Measurements from ENCODE around the gene AP1S1. TPM values are rescaled to one million over a fixed set of nuclear protein-coding genes. Genes with fewer than 3 reads are reported as not detected.

AP1S1 gene
- polyA plus RNA-seq, 1 donor (not counting 4 experiments of a cell fraction or from before 2014, with no cell fraction given), result 279 TPM

DNA sequence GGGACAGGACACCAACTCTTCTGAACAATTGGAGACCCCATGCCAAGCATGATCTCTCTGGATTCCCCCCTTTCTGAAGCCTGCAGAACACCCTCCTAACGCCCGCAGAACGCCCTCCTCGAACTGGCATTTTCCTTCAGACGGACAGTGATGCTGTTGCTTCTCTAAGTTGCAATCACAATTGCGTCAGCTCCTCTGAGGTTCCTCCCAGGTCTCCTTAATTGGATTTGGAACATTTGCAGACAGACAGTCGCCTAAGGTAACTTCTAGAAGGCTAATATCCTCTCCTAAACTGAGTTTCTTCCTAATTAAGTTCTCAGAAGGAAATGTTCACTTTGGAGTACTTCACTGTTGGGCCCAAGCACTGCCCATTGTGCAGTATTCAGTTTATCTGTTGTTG, 47.9 kb upstream of the AP1S1 start:
- peaks cover 43% of the 10 kb centered on the region for H3K4me1 ChIP-seq (ENCODE audit: control insufficient read depth, extremely low read depth, insufficient read depth, low read length)
- no peaks in the 10 kb centered on the region for H3K79me2 ChIP-seq (ENCODE audit: control insufficient read depth, insufficient read depth, low read length)
- no peaks in the 10 kb centered on the region for H3K9me3 ChIP-seq (ENCODE audit: control insufficient read depth, low read depth, low read length)
- dilution Hi-C loops (cut with MboI; ENCODE audit: extremely low pct_ligation_motif_present, low sequenced_read_pairs), result no loop called here
- no peaks in the 10 kb centered on the region for H3K27me3 ChIP-seq (ENCODE audit: control insufficient read depth, extremely low read depth, insufficient read depth, low read length)
- H3K9ac ChIP-seq (ENCODE audit: control insufficient read depth, extremely low read depth, insufficient read depth, low read length), result no peak overlapping the region
- H3K4me2 ChIP-seq (ENCODE audit: control insufficient read depth, extremely low read depth, insufficient read depth, low read depth, low read length), result no peak overlapping the region
- no peak for TF ChIP-seq EZH2 (IDR thresholded peaks at IDR 0.05; ENCODE audit: low read length)
- TF ChIP-seq, protein P1, sequence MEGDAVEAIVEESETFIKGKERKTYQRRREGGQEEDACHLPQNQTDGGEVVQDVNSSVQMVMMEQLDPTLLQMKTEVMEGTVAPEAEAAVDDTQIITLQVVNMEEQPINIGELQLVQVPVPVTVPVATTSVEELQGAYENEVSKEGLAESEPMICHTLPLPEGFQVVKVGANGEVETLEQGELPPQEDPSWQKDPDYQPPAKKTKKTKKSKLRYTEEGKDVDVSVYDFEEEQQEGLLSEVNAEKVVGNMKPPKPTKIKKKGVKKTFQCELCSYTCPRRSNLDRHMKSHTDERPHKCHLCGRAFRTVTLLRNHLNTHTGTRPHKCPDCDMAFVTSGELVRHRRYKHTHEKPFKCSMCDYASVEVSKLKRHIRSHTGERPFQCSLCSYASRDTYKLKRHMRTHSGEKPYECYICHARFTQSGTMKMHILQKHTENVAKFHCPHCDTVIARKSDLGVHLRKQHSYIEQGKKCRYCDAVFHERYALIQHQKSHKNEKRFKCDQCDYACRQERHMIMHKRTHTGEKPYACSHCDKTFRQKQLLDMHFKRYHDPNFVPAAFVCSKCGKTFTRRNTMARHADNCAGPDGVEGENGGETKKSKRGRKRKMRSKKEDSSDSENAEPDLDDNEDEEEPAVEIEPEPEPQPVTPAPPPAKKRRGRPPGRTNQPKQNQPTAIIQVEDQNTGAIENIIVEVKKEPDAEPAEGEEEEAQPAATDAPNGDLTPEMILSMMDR (optimal IDR thresholded peaks at IDR 0.05 in 1 of 3, IDR thresholded peaks at IDR 0.05 in 1 of 3, conservative IDR thresholded peaks at IDR 0.05 in 1 of 3; ENCODE audit: extremely low read depth in 1 of 3, insufficient read depth in 2 of 3, low read length in 3 of 3), result no peak
- no peak overlapping the region for H2AFZ ChIP-seq (ENCODE audit: control insufficient read depth, low read length)
- no peak overlapping the region for H3K4me3 ChIP-seq (ENCODE audit: control insufficient read depth in 2 of 3, extremely low read depth in 1 of 3, insufficient read depth in 2 of 3, low read depth in 1 of 3, low read length in 3 of 3)
- H3K36me3 ChIP-seq (ENCODE audit: control insufficient read depth in 2 of 2, extremely low read depth in 1 of 2, insufficient read depth in 2 of 2, low read length in 2 of 2), result no peaks in the 10 kb centered on the region
- no peaks in the 10 kb centered on the region for H4K20me1 ChIP-seq (ENCODE audit: control insufficient read depth, extremely low read depth, insufficient read depth, low read length)
- FAIRE-seq (no peak), DNase-seq (ENCODE audit: low read depth, low spot score) (no peak)
- H3K27ac ChIP-seq (ENCODE audit: control insufficient read depth, insufficient read depth, low read length), result no peak overlapping the region
- no peaks in the 10 kb centered on the region for H3K9me1 ChIP-seq (ENCODE audit: control insufficient read depth, extremely low read depth, insufficient read depth, low read length)

DNA sequence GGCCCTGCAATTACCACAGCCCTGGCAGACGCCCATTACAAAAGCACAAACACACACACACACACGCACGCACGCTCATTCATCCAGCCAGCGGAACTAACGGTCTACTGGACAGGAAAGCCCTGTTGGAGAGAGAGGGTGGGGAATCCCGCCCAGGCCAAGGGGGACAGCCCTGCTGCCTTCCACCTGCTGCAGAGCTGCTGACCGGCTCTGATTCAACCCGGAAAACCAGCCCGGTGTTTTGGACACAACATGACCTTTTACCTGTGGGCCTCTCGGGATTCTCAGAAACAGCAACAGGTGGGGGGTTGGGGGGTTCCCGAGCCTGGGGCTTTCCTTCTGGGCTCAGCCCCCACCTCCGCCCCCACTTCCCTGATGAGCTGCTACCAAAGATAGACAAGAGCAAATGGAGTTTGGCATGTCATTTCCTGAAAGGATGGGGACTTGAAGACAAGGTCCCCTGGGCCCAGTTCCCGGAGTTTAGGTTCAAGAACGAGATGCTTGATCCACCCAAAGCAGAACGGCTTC, 45.9 kb upstream of the AP1S1 start:
- no peaks in the 10 kb centered on the region for H4K20me1 ChIP-seq (ENCODE audit: control insufficient read depth, extremely low read depth, insufficient read depth, low read length)
- peak overlapping the region; percentile 58 for H3K4me2 ChIP-seq (ENCODE audit: control insufficient read depth, extremely low read depth, insufficient read depth, low read depth, low read length)
- peak overlapping the region; percentile 93 for H3K27ac ChIP-seq (ENCODE audit: control insufficient read depth, insufficient read depth, low read length)
- dilution Hi-C loops (cut with MboI; ENCODE audit: extremely low pct_ligation_motif_present, low sequenced_read_pairs), result no loop called here
- no peak for FAIRE-seq
- peaks cover 32% of the 10 kb centered on the region for H3K4me1 ChIP-seq (ENCODE audit: control insufficient read depth, extremely low read depth, insufficient read depth, low read length)
- H3K27me3 ChIP-seq (ENCODE audit: control insufficient read depth, extremely low read depth, insufficient read depth, low read length), result no peaks in the 10 kb centered on the region
- DNase-seq (ENCODE audit: low read depth, low spot score), result no peak
- H3K36me3 ChIP-seq (ENCODE audit: control insufficient read depth in 2 of 2, extremely low read depth in 1 of 2, insufficient read depth in 2 of 2, low read length in 2 of 2), result no peaks in the 10 kb centered on the region
- H3K9me1 ChIP-seq (ENCODE audit: control insufficient read depth, extremely low read depth, insufficient read depth, low read length), result no peaks in the 10 kb centered on the region
- H3K4me3 ChIP-seq (ENCODE audit: control insufficient read depth in 2 of 3, extremely low read depth in 1 of 3, insufficient read depth in 2 of 3, low read depth in 1 of 3, low read length in 3 of 3), result peak overlapping the region in 1 of 3 experiments; percentile 7
- H3K9me3 ChIP-seq (ENCODE audit: control insufficient read depth, low read depth, low read length), result no peaks in the 10 kb centered on the region
- peak overlapping the region; percentile 75 for H3K9ac ChIP-seq (ENCODE audit: control insufficient read depth, extremely low read depth, insufficient read depth, low read length)
- no peak overlapping the region for H2AFZ ChIP-seq (ENCODE audit: control insufficient read depth, low read length)
- H3K79me2 ChIP-seq (ENCODE audit: control insufficient read depth, insufficient read depth, low read length), result no peaks in the 10 kb centered on the region
- no peak for TF ChIP-seq EZH2 (IDR thresholded peaks at IDR 0.05; ENCODE audit: low read length)
- TF ChIP-seq, protein P1 (optimal IDR thresholded peaks at IDR 0.05 in 1 of 3, IDR thresholded peaks at IDR 0.05 in 1 of 3, conservative IDR thresholded peaks at IDR 0.05 in 1 of 3; ENCODE audit: extremely low read depth in 1 of 3, insufficient read depth in 2 of 3, low read length in 3 of 3), result no peak

Data from keratinocyte (primary cell).